Measurements from ENCODE around the gene KIF1B. TPM values are rescaled to one million over a fixed set of nuclear protein-coding genes. Genes with fewer than 3 reads are reported as not detected.

Gene KIF1B
- total and polyA plus RNA-seq, 2 donors (not counting 1 experiment from before 2014, with no cell fraction given), result 3.5 to 16.4 TPM

DNA sequence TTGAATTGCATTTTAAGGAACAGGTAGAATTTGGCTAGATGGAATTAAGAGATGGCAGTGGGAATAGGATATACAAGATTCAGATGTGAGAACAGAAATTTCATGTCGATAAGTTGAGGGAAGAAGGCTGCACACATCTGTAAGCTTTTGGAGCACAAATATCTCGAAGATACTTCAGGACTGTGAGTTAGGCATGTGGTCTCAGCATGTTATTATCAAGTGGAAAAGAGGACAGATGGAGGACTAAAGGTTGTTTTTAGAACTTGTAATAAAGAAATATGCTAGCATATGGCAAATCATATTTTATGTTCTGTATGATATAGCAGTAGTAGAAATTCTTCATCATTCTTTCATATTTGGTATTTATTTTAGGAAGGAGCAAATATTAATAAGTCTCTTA lies 61.5 kb downstream of the KIF1B start:
- H3K27ac Mint-ChIP-seq, result no peak overlapping the region
- Histone ChIP-seq H3K4me1 (ENCODE audit: control insufficient read depth in 2 of 2, insufficient read depth in 2 of 2, low read length in 2 of 2) (no peaks in the 10 kb centered on the region), H2AFZ (ENCODE audit: insufficient read depth, low read depth, low read length, poor library complexity, severe bottlenecking) (no peak overlapping the region), H3K27ac (ENCODE audit: low read length in 2 of 2) (no peak overlapping the region), H3K36me3 (replicated peaks in 1 of 2; ENCODE audit: control extremely low read depth in 1 of 2, control insufficient read depth in 1 of 2, extremely low read depth in 1 of 2, insufficient read depth in 2 of 2, low read length in 1 of 2) (no peaks in the 10 kb centered on the region), H3K79me2 (ENCODE audit: control insufficient read depth, insufficient read depth, low read length) (no peaks in the 10 kb centered on the region), H3K9ac (ENCODE audit: low read length) (no peak overlapping the region), H3K9me3 (ENCODE audit: control extremely low read depth in 1 of 3, control insufficient read depth in 2 of 3, insufficient read depth in 1 of 3, low read length in 2 of 3) (no peaks in the 10 kb centered on the region), H3K4me2 (replicated peaks; ENCODE audit: low read depth, low read length, poor library complexity, severe bottlenecking) (no peak overlapping the region), H3K4me3 (ENCODE audit: control extremely low read depth in 1 of 5, extremely low read depth in 1 of 5, insufficient read depth in 1 of 5, low read depth in 2 of 5, low read length in 4 of 5) (no peak overlapping the region), H3K27me3 (replicated peaks in 1 of 4; ENCODE audit: control extremely low read depth in 1 of 4, control insufficient read depth in 3 of 4, insufficient read depth in 4 of 4, low read length in 3 of 4) (no peaks in the 10 kb centered on the region), H4K20me1 (ENCODE audit: control insufficient read depth, insufficient read depth, low read length, poor library complexity, severe bottlenecking) (no peaks in the 10 kb centered on the region)
- ChIA-PET POLR2A (no interaction called here), CTCF (no interaction called here)
- no peak overlapping the region for H3K4me3 Mint-ChIP-seq
- no peak for TF ChIP-seq EZH2 (IDR thresholded peaks at IDR 0.05; ENCODE audit: borderline replicate concordance, insufficient read depth, low read depth, low read length, poor library complexity, severe bottlenecking)
- TF ChIP-seq CTCF (IDR thresholded peaks at IDR 0.05), result no peak
- intact Hi-C loops (cut with micrococcal nuclease), result no loop called here
- no peak for DNase-seq
- H3K4me1 Mint-ChIP-seq, result no peaks in the 10 kb centered on the region
- 100% methylated on average over 2 of the region's 2 CpGs for WGBS (ENCODE audit: insufficient coverage)
- H3K27me3 Mint-ChIP-seq, result no peaks in the 10 kb centered on the region
- ATAC-seq (ENCODE audit: low read depth), result no peak
- no peaks in the 10 kb centered on the region for H3K9me3 Mint-ChIP-seq (ENCODE audit: insufficient read depth)

DNA sequence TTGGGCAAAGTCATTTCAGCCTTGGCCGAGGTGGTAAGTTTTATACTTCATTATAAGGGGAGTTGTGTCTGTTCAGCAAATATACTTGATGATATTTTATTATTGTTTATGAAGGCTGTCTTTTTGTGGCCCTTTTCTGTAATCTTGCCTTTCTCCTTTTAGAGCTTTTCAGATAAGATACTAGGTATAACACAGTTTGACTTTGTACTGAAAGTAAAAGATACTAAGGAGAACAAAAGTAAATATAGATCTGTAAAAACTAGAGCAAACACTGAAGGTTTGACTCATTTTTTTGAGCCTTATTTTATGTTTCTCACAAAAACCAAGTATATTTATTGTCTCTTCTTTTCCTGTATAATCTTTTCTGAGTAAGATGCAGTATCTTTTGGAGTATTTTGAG lies 61.9 kb downstream of the KIF1B start:
- no peak for ATAC-seq (ENCODE audit: low read depth)
- no peaks in the 10 kb centered on the region for H3K27me3 ChIP-seq (replicated peaks in 1 of 4; ENCODE audit: control extremely low read depth in 1 of 4, control insufficient read depth in 3 of 4, insufficient read depth in 4 of 4, low read length in 3 of 4)
- peaks cover 0 to under 1% of the 10 kb centered on the region in 2 experiments for H3K36me3 ChIP-seq (replicated peaks in 1 of 2; ENCODE audit: control extremely low read depth in 1 of 2, control insufficient read depth in 1 of 2, extremely low read depth in 1 of 2, insufficient read depth in 2 of 2, low read length in 1 of 2)
- intact Hi-C loops (cut with micrococcal nuclease), result no loop called here
- no peak for DNase-seq
- no peak overlapping the region for H3K4me2 ChIP-seq (replicated peaks; ENCODE audit: low read depth, low read length, poor library complexity, severe bottlenecking)
- H3K9me3 Mint-ChIP-seq (ENCODE audit: insufficient read depth), result no peaks in the 10 kb centered on the region
- H3K4me3 ChIP-seq (ENCODE audit: control extremely low read depth in 1 of 5, extremely low read depth in 1 of 5, insufficient read depth in 1 of 5, low read depth in 2 of 5, low read length in 4 of 5), result no peak overlapping the region
- no peak overlapping the region for H2AFZ ChIP-seq (ENCODE audit: insufficient read depth, low read depth, low read length, poor library complexity, severe bottlenecking)
- H3K4me1 Mint-ChIP-seq, result no peaks in the 10 kb centered on the region
- no peaks in the 10 kb centered on the region for H4K20me1 ChIP-seq (ENCODE audit: control insufficient read depth, insufficient read depth, low read length, poor library complexity, severe bottlenecking)
- POLR2A ChIA-PET, result no interaction called here
- no peak overlapping the region for H3K27ac ChIP-seq (ENCODE audit: low read length in 2 of 2)
- no CpG with 5 or more reads among the region's 1 CpG for WGBS (ENCODE audit: insufficient coverage)
- H3K4me1 ChIP-seq (ENCODE audit: control insufficient read depth in 2 of 2, insufficient read depth in 2 of 2, low read length in 2 of 2), result no peaks in the 10 kb centered on the region
- no peaks in the 10 kb centered on the region for H3K79me2 ChIP-seq (ENCODE audit: control insufficient read depth, insufficient read depth, low read length)
- no peaks in the 10 kb centered on the region for H3K27me3 Mint-ChIP-seq
- no peak overlapping the region for H3K9ac ChIP-seq (ENCODE audit: low read length)
- H3K27ac Mint-ChIP-seq, result no peak overlapping the region
- H3K4me3 Mint-ChIP-seq, result no peak overlapping the region
- CTCF ChIA-PET, result no interaction called here
- TF ChIP-seq CTCF (IDR thresholded peaks at IDR 0.05) (no peak), EZH2 (IDR thresholded peaks at IDR 0.05; ENCODE audit: borderline replicate concordance, insufficient read depth, low read depth, low read length, poor library complexity, severe bottlenecking) (no peak)
- H3K9me3 ChIP-seq (ENCODE audit: control extremely low read depth in 1 of 3, control insufficient read depth in 2 of 3, insufficient read depth in 1 of 3, low read length in 2 of 3), result no peaks in the 10 kb centered on the region

All from B cell (primary cell).